Suprapubic skin (tissue), 4 donors: ENCODE measurements around the gene AKAP1. TPM values are rescaled to one million over a fixed set of nuclear protein-coding genes. Genes with fewer than 3 reads are reported as not detected.

ENCODE experiments used
- DNase-seq, 2 donors: peaks; one replicate each; pipeline ENCODE4 v3.0.0-alpha.2; 2019; ENCODE audit warnings: low spot score in 2 of 2
- H3K27ac ChIP-seq: fragments of 200-600 bp; sonication (generic); one replicate; pipeline ENCODE4 v1.5.1; 2019
- H3K27me3 ChIP-seq: fragments of 200-600 bp; sonication (generic); one replicate; pipeline ENCODE4 v1.5.1; 2019
- H3K36me3 ChIP-seq: fragments of 200-600 bp; sonication (generic); one replicate; pipeline ENCODE4 v1.5.1; 2019
- H3K4me1 ChIP-seq: fragments of 200-600 bp; sonication (generic); one replicate; pipeline ENCODE4 v1.5.1; 2019
- H3K4me3 ChIP-seq: fragments of 200-600 bp; sonication (generic); one replicate; pipeline ENCODE4 v1.5.1; 2019; ENCODE audit warnings: mild to moderate bottlenecking
- H3K9me3 ChIP-seq: fragments of 200-600 bp; sonication (generic); one replicate; pipeline ENCODE4 v1.5.1; 2019
- CTCF ChIP-seq, 2 donors: fragments of 200-600 bp in 1 of 2; fragments of 450-650 bp in 1 of 2; sonication (generic) in 1 of 2; IDR thresholded peaks; one replicate each; pipeline ENCODE4 v1.5.1; 2016 to 2019; ENCODE audit warnings: antibody characterized with exemption in 2 of 2, mild to moderate bottlenecking in 1 of 2, moderate library complexity in 1 of 2
- EP300 ChIP-seq: sonication (generic); formaldehyde crosslinking; IDR thresholded peaks from one replicate; pipeline ENCODE4 v1.6.1; 2017; ENCODE audit warnings: antibody characterized with exemption
- POLR2A ChIP-seq, 2 donors: fragments of 450-650 bp; IDR thresholded peaks; one replicate each; pipeline ENCODE4 v1.6.1; 2017; ENCODE audit warnings: antibody characterized with exemption in 2 of 2, mild to moderate bottlenecking in 2 of 2, moderate library complexity in 2 of 2
- POLR2AphosphoS5 ChIP-seq, 3 donors: sonication (generic); formaldehyde crosslinking; IDR thresholded peaks; one replicate each; pipeline ENCODE4 v1.6.1; 2017; ENCODE audit warnings: antibody characterized with exemption in 3 of 3
- WGBS: methylation state at CpG from one replicate; pipeline ENCODE4 v1.1.5; 2018; 5-methylcytosine and 5-hydroxymethylcytosine counted together
- total RNA-seq, 4 donors: library from RNA; depleted of rRNA; stranded (reverse); fragments of >200 nt; gene quantifications; one replicate each; pipeline ENCODE4 v1.1.0, GENCODE V29; 2016

The AKAP1 gene
- total RNA-seq, 4 donors from 2014 or later, result 50.1 to 76.2 (median 56.4) TPM

GRCh38 chr17:57164814-57165213 is 79.8 kb downstream of the AKAP1 start:
- DNase-seq, result no peak
- no peaks in the 10 kb centered on the region for H3K4me1 ChIP-seq
- no peaks in the 10 kb centered on the region for H3K27me3 ChIP-seq
- H3K27ac ChIP-seq, result no peak overlapping the region
- H3K36me3 ChIP-seq, result no peaks in the 10 kb centered on the region
- no peaks in the 10 kb centered on the region for H3K9me3 ChIP-seq
- TF ChIP-seq CTCF (IDR thresholded peaks at IDR 0.05) (no peak), POLR2A (IDR thresholded peaks at IDR 0.05) (no peak), POLR2AphosphoS5 (IDR thresholded peaks at IDR 0.05) (no peak), EP300 (no peak)
- WGBS, result 86% methylated on average over 4 of the region's 4 CpGs
- no peak overlapping the region for H3K4me3 ChIP-seq

- Histone ChIP-seq H3K4me3 (no peak overlapping the region), H3K4me1 (no peaks in the 10 kb centered on the region), H3K27ac (no peak overlapping the region), H3K9me3 (no peaks in the 10 kb centered on the region), H3K27me3 (no peaks in the 10 kb centered on the region), H3K36me3 (no peaks in the 10 kb centered on the region)
- TF ChIP-seq CTCF (IDR thresholded peaks at IDR 0.05), result no peak
- no peak for TF ChIP-seq EP300
- TF ChIP-seq POLR2AphosphoS5 (IDR thresholded peaks at IDR 0.05), result no peak
- TF ChIP-seq POLR2A (IDR thresholded peaks at IDR 0.05), result no peak
- WGBS, result 87% methylated on average over 3 of the region's 3 CpGs
- no peak for DNase-seq
These were observed 80.7 kb downstream of the AKAP1 start for GRCh38 chr17:57165754-57166153.

DNA sequence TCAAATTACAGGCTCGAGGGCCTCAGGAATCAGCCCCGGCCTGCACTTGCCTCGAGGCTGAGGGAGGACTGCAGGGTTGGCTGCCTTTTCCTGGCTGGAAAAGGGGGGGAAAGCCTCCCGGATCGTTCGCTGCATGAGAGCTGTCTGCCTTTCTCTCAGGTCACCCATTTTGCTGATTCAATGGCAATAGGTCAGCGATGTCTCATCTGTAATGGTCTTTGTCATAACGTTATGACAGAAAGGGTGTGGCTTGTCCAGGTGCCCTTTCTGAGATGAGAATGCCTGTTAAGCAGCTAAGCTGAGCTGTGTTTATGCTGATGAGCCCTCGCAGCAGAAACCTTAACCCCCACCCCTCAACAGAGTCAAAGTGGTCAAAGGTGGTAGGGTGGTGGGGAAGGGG is 81.8 kb downstream of the AKAP1 start:
- 32% methylated on average over 9 of the region's 9 CpGs for WGBS
- Histone ChIP-seq H3K27ac (no peak overlapping the region), H3K4me3 (no peak overlapping the region), H3K4me1 (no peaks in the 10 kb centered on the region), H3K9me3 (no peaks in the 10 kb centered on the region), H3K36me3 (no peaks in the 10 kb centered on the region), H3K27me3 (no peaks in the 10 kb centered on the region)
- TF ChIP-seq EP300 (no peak), CTCF (IDR thresholded peaks at IDR 0.05) (no peak), POLR2AphosphoS5 (IDR thresholded peaks at IDR 0.05) (no peak), POLR2A (IDR thresholded peaks at IDR 0.05) (no peak)
- no peak for DNase-seq

DNA sequence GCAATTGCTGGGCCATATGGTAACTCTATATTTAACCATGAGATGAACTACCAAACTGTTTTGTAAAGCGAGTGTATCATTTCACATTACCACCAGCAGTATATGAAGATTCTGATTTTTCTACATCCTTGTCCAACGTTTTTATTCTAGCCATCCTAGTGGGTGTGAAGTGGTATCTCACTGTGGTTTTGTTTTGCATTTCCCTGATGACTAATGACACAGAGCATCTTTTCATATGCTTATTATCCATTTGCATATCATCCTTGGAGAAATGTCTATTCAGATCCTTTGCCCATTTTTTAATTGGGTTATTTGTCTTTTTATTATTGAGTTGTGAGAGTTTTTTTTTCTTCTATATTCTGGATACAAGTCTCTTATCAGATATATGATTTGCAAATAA is 83.6 kb downstream of the AKAP1 start:
- Histone ChIP-seq H3K9me3 (no peaks in the 10 kb centered on the region), H3K36me3 (no peaks in the 10 kb centered on the region), H3K27ac (no peak overlapping the region), H3K4me1 (no peaks in the 10 kb centered on the region), H3K27me3 (peaks cover 2% of the 10 kb centered on the region), H3K4me3 (no peak overlapping the region)
- 64% methylated on average over 2 of the region's 2 CpGs for WGBS
- no peak for DNase-seq
- no peak for TF ChIP-seq EP300
- TF ChIP-seq CTCF (IDR thresholded peaks at IDR 0.05), result no peak
- no peak for TF ChIP-seq POLR2AphosphoS5 (IDR thresholded peaks at IDR 0.05)
- no peak for TF ChIP-seq POLR2A (IDR thresholded peaks at IDR 0.05)

DNA sequence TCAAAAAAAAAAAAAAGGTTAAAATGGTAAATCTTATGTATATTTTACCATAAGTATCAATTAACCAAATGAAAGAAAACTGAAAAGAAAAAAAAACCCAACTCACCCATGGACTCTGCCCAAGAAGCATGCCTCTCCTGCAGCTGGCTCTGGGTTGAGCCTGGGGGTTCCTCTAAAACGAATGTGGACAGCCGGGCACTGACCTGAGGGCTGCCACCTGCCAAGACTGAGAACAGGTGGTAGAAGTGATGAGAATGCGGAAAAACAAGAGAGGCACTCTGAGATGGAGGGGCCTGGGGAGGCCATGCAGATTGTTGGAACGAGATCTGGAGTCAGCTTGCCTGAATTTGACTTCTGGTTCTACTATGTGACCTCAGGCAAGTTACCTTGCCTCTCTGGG is 85.8 kb downstream of the AKAP1 start:
- WGBS, result 58% methylated on average over 4 of the region's 4 CpGs
- H3K4me3 ChIP-seq, result no peak overlapping the region
- no peaks in the 10 kb centered on the region for H3K4me1 ChIP-seq
- H3K27me3 ChIP-seq, result peaks cover 6% of the 10 kb centered on the region
- H3K9me3 ChIP-seq, result no peaks in the 10 kb centered on the region
- no peak overlapping the region for H3K27ac ChIP-seq
- no peak for DNase-seq
- TF ChIP-seq POLR2A (IDR thresholded peaks at IDR 0.05), result no peak
- TF ChIP-seq CTCF (IDR thresholded peaks at IDR 0.05), result no peak
- TF ChIP-seq POLR2AphosphoS5 (IDR thresholded peaks at IDR 0.05), result no peak
- TF ChIP-seq EP300, result no peak
- H3K36me3 ChIP-seq, result no peaks in the 10 kb centered on the region

Other genes starting within 250 kb of the AKAP1 start
- 100 to 1,000 TPM in 1 of 4 donors, 10 to 100 TPM in 3; 39.2 to 175 (median 55.9) TPM for gene TRIM25, start 171.2 kb upstream of the AKAP1 start, total RNA-seq
- 10 to 100 TPM; 13.0 to 15.6 (median 14.0) TPM for gene COIL, start 124.2 kb upstream of the AKAP1 start, total RNA-seq
- 100 to 1,000 TPM in 2 of 4 donors, 10 to 100 TPM in 2; 81.2 to 160 (median 100.0) TPM for gene SCPEP1, start 107.1 kb upstream of the AKAP1 start, total RNA-seq
- 10 to 100 TPM; 19.7 to 35.8 (median 22.4) TPM for gene MSI2, start 171.3 kb downstream of the AKAP1 start, total RNA-seq